ENCODE results near the gene CHIT1.

GRCh38 chr1:203199002-203199401 is 30.5 kb downstream of the CHIT1 start:
- TF ChIP-seq CTCF (IDR thresholded peaks at IDR 0.05) = no peak
- TF ChIP-seq POLR2A (IDR thresholded peaks at IDR 0.05) = no peak
- TF ChIP-seq POLR2AphosphoS5 (IDR thresholded peaks at IDR 0.05) = no peak
- TF ChIP-seq EP300 (IDR thresholded peaks at IDR 0.05) = no peak
